GM18951 (cell line): Measurements from ENCODE around the gene STK17A.
"Not testable (repeated sequence)": the region's sequence is repeated elsewhere in the genome, so short reads cannot be mapped to it uniquely, and the experiment has no call there.

Source experiments
- POLR2A ChIP-seq: IDR thresholded peaks from 4 replicates; pipeline ENCODE4 v1.6.1; 2011; ENCODE audit warnings: mild to moderate bottlenecking; ENCODE audit not compliant: insufficient read length, insufficient read depth; ENCODE audit errors: extremely low read depth
- in situ Hi-C: fragments of 300-500 bp; cut with MboI; formaldehyde crosslinking; loops from one replicate; pipeline ENCODE4 v1.12.0; 2022; ENCODE audit warnings: low sequenced_read_pairs, mixed read lengths, inconsistent platforms; ENCODE audit not compliant: unreplicated experiment

STK17A gene

DNA sequence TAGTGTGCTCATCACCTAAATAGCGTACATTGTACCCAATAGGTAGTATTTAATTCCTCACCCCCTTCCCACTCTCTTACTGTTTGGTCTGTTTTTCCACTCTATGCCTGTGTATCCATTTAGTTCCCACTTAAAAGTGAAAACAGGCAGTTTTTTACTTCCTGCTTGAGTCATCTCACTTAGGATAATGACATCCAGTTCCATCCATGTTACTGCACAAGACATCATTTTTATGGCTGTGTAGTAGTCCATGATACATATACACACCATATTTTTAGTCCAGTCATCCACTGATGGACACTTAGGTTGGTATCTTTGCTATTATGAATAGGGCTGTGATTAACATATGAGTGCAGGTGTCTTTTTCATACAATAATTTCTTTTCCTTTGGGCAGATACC is 10.1 kb downstream of the STK17A start:
- TF ChIP-seq POLR2A = no peak
- in situ Hi-C loops = no loop called here

GRCh38 chr7:43594020-43594419 is 11.1 kb downstream of the STK17A start:
- in situ Hi-C loops = no loop called here
- no peak for TF ChIP-seq POLR2A

DNA sequence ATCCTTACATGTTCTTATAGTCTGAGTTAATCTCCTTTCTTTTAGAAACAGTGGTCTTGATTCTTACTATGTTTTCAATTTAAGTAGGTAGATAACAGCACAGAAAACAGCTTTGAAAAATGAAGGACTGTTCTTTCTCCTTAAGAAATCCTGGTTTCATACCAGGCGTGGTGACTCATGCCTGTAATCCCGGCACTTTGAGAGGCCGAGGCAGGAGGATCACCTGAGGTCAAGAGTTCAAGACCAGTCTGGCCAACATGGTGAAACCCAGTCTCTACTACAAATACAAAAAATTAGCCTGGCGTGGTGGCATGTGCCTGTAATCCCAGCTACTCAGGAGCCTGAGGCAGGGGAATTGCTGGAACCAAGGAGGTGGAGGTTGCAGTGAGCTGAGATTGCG is 13.5 kb downstream of the STK17A start:
- in situ Hi-C loops = not testable (repeated sequence)

DNA sequence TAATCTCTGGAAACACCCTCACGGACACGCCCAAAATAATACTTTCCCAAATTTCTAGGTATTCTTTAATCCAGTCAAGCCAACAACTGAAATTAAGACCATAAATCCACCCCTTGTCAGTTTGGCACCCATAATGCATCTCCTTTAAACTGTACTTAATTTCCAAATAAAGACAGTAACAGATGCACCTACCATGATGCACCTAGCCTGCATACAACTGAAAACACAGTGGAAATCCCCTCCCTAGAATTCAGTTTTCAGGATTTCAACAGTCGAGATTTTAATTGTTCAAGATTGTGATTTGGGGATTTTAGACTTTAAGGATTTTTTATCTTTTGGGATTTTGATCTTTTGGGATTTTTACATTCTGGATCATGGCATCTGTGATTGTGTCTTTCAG is 17.1 kb downstream of the STK17A start:
- no peak for TF ChIP-seq POLR2A
- in situ Hi-C loops = no loop called here

- TF ChIP-seq POLR2A = no peak
- in situ Hi-C loops = no loop called here
Measured at GRCh38 chr7:43602256-43602655, 19.3 kb downstream of the STK17A start.

- no peak for TF ChIP-seq POLR2A
- in situ Hi-C loops = no loop called here
Measured at GRCh38 chr7:43604251-43604650, 21.3 kb downstream of the STK17A start.

- in situ Hi-C loops = no loop called here
- TF ChIP-seq POLR2A = no peak
Measured at GRCh38 chr7:43609097-43609496, 26.2 kb downstream of the STK17A start.

DNA sequence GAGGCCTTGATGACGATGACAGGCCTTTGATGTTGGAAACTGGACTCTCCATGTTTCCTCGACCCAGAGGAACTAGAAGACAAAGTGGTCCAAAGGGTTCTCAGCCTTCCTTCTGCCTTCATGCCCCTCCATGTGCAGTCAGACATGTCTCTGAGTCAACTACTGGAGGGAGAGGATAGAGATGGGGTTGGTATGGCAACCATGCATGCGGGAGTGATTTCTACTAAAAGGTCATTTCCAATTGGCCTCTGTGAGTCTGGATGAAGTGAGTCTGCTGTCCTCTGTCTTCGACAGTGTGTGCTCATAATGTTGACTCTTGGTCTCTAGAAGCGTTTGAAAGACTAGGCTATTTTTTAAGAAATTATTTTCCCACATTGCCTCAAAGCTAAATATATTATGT is 29.2 kb downstream of the STK17A start:
- in situ Hi-C loops = no loop called here
- no peak for TF ChIP-seq POLR2A

DNA sequence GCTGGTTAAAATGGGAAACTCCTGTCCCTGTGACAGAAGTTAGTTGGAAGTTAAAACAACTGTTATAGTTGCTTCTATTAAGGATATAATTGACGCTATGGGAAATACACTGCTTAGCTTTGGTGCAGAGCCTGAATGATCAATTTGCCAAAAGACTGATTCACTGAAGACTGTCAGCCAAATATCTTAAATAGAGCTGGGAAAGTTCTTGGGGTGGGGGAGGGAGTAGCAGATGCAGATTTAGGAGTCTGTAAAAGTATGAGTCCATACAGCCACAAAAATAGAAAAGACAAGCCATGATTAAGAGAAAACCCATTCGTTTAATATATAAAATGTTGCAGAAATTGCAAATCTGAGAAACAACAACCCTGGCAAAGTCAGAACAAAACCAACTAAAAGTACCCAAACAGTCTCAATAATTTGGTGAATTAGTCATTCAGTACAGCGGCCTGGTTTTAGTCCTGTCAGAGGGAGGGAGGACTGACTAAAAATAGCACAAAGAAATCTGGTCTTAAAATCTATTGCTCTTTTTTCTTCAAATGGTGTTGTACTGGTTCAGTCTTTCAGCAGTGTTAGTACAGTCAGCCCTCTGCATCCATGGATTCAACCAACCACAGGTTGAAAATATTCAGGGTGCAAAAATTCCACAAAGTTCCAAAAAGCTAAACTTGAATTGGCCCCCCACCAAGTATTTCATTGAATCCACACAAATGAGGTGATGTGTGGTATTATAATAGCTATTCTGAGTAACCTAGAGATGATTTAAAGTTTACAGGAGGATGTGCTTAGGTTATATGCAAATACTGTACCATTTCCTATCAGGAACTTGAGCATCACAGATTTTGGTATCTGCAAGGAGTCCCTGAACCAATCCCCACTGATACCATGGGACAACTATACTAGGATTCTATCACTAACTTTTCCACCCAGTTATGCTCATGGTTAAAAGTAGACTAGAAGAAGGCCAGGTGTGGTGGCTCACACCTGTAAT is 30.0 kb downstream of the STK17A start:
- no peak for TF ChIP-seq POLR2A

DNA sequence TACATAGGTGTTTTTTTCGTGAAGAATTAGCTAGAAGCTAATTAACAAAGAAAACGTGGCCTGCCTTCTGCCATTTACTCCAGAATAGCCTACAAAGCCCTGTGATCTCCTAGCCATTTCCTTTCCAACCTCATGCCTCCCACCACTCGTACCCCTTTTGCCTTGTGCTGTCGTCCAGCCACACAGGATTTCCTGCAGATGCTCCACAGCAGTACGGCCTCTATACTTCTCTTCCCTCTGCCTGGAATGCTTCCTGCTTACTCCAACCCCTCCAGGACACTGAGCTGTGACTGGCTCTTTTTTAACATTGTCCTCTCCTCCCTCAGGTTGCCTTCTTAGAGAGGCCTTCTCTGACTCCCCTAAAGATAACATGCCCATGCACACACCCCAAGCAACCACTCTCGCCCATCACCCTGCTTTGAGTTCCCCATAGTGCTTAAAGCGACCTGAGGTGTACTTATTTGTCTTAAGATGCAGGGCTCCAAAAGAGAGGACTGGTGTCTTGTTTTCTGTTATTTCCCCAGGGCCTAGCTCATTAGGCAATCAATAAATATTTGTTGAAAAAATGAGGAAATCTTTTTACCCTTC is 32.7 kb downstream of the STK17A start:
- TF ChIP-seq POLR2A = no peak
- in situ Hi-C loops = no loop called here

More for the DNA sequence above, 30.0 kb downstream of the STK17A start:
- in situ Hi-C loops = no loop called here

DNA sequence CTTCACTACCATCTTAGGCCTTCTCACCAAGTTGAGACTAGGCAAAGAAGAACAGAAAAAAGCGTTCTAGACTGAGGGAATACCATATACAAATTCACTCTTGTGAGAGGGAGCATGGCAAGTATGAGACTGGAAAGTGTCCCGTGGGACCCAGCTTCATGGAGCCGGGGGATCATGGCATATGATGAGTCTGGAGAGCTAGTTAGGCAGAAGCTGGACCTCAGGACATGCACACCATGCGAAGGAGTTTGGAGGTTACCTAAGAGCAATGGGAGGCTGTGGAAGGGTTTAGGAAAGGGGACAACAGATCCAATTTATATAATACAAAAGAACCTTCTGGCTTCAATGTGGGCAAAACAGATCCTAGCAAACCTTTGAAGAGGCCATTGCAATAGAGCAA is 34.1 kb downstream of the STK17A start:
- TF ChIP-seq POLR2A = no peak
- in situ Hi-C loops = no loop called here

GRCh38 chr7:43618073-43618472 is 35.2 kb downstream of the STK17A start:
- in situ Hi-C loops = no loop called here
- TF ChIP-seq POLR2A = no peak

DNA sequence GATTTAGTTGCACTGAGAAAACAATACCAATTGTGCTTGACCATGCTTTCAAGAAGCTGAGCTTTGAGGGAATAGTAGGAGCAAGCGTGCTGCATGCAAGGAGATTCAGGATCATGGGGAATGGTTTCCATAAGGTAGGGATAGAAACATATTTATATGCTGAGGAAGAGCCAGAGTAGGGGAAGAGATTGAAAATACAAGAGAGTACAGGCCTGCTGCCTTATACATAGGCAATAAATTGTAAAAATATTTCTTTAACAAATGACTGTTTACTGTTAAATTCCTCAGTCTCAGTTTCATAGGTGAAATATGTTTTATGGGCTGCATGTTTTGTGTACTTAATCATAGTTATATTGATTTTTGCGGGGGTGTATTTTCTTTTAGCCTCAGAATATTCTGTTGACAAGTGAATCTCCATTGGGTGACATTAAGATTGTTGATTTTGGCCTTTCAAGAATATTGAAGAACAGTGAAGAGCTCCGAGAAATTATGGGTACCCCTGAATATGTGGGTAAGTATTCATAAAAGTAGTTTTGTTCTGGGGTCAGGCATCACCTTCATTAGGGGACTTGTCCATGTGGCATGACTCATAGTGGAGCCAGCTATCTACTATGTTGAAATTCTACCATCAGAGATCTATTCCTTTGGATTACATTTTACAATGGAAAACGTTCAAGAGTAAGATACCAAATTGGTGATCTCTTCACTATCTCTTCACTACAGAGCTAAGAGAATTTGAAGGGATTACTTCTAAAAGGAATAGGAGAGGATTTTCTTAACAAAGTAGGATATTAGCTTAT is 36.5 kb downstream of the STK17A start:
- in situ Hi-C loops = no loop called here

More for the DNA sequence above, 36.5 kb downstream of the STK17A start:
- no peak for TF ChIP-seq POLR2A
